ENCODE data around the gene TENT5A.
A peak's percentile ranks its signal among the peaks of the same experiment; 100 is the strongest.

Gene TENT5A

GRCh38 chr6:81700414-81700813 lies 52.1 kb downstream of the TENT5A start:
- DNase-seq: no peak

GRCh38 chr6:81697559-81697958 lies 54.9 kb downstream of the TENT5A start:
- DNase-seq: no peak

GRCh38 chr6:81696524-81696923 lies 56.0 kb downstream of the TENT5A start:
- peak; percentile 57 for DNase-seq

Measured in COR-L47 (cell line).